Measurements from ENCODE around the gene PBX4.

Gene PBX4

DNA sequence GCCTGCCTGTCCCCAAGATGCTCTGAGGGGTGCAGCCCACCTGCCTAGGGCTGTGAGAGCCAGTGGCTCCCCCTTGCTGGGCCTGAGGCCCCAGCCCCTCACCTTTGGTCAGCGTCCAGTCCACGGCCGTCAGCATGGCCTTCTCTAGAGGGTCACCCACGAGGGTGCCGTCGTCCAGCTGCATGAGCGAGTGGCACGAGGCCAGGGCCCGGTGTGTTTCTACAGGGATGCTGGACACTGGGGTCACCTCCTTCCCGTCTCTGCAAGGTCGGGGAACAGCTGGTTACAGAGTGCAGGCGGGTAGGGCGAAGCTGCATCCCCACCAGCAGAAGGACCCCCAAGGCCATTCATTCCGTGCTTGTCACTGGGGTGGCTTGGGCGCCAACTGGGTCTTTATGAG lies 36.0 kb upstream of the PBX4 start:
- Mint-ChIP-seq H3K4me3 (no peak overlapping the region), H3K4me1 (ENCODE audit: low read depth) (peaks cover 4% of the 10 kb centered on the region), H3K27me3 (ENCODE audit: low read depth) (no peaks in the 10 kb centered on the region), H3K36me3 (ENCODE audit: low read depth) (peaks cover 42% of the 10 kb centered on the region), H3K9me3 (no peaks in the 10 kb centered on the region), H3K27ac (no peak overlapping the region)

DNA sequence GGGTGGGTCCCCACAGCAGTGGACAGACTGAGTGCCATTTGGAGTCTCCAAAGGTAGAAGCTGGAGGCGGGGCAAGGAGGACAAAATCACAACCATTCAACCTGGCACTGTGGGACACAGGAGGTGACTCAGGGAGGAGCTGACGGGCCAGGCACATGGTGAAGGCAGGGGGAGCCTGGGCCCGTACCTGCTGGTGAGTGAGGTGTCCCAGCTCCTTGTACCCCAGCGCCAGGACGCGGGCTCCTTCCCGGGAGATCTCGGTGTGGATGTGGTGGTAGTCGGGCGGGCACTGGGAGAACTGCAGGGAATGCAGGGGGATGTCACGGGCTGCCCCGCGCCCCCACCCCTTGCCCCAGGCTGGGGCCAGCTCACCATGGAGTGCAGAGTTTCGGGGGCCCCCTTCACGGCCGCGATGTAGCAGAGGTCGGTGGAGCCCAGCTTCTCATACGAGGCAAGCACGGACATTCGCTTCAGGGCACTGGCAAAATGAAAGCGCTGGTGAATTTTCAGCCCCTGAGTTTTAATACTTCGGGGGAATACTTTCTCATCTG lies 35.2 kb upstream of the PBX4 start:
- H3K36me3 Mint-ChIP-seq (ENCODE audit: low read depth) = peaks cover 45% of the 10 kb centered on the region
- no peak overlapping the region for H3K27ac Mint-ChIP-seq
- no peaks in the 10 kb centered on the region for H3K27me3 Mint-ChIP-seq (ENCODE audit: low read depth)
- peaks cover 4% of the 10 kb centered on the region for H3K4me1 Mint-ChIP-seq (ENCODE audit: low read depth)
- H3K9me3 Mint-ChIP-seq = no peaks in the 10 kb centered on the region
- no peak overlapping the region for H3K4me3 Mint-ChIP-seq

DNA sequence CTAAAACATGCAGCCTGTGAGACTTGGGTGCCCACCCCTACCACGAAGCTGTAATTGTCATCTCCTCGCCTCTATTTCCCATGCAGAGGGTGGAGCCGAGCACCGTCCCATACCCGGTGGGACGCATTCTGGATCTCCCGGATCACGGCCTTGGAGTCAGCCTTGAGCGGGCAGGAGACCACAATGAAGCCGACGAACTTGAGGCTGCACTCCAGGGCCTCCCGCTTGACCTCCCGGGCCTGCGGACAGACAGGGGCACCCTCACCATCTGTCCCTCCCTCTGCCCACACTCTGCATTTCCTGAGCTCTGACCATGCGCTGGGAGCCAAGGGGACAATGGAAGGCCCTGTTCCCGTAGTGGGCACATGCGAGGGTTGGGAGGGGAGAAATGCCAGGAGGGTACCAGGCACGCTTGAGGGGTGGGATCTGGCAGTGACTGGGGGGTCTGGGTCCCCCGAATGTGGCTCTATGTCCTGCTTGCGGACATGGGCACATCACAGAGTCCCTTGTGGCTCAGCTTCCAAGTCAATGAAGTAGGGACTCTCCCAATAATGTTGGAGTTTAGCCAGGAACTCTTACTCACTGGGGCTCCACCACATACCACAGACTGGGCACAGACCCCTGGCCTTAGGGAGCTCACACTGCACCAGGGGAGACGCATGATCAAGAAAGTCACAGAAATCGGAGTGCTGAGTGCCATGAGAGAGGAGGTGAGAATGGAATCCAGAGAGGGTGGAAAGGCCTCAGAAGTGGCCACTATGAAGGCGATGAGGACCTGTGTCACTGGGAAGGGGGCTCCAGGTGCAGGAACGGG lies 34.2 kb upstream of the PBX4 start:
- peaks cover 4% of the 10 kb centered on the region for H3K4me1 Mint-ChIP-seq (ENCODE audit: low read depth)
- no peaks in the 10 kb centered on the region for H3K9me3 Mint-ChIP-seq
- H3K27ac Mint-ChIP-seq = no peak overlapping the region
- H3K36me3 Mint-ChIP-seq (ENCODE audit: low read depth) = peaks cover 40% of the 10 kb centered on the region
- H3K4me3 Mint-ChIP-seq = no peak overlapping the region
- no peaks in the 10 kb centered on the region for H3K27me3 Mint-ChIP-seq (ENCODE audit: low read depth)

DNA sequence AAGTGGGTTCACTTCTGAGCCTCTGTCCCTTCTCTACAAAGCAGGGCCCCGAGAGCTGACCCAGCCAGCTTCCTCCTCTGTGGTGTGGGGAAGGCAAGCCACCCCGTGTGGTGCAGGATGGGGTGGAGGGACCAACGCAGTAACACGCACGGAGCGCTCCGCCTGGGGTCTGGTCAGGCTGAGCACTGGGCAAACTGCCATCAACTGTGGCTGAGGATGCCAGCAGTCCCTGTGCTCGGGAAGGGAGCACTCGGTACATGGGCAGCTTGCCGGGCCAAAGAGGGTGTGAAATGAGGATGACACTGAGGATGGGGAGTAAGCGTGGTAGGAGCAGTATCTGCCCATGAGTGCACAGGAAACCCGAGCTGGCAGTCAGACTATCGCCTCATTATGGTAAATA lies 32.6 kb upstream of the PBX4 start:
- peaks cover 34% of the 10 kb centered on the region for H3K36me3 Mint-ChIP-seq (ENCODE audit: low read depth)
- peaks cover 4% of the 10 kb centered on the region for H3K4me1 Mint-ChIP-seq (ENCODE audit: low read depth)
- H3K27ac Mint-ChIP-seq = no peak overlapping the region
- H3K27me3 Mint-ChIP-seq (ENCODE audit: low read depth) = no peaks in the 10 kb centered on the region
- H3K4me3 Mint-ChIP-seq = no peak overlapping the region
- no peaks in the 10 kb centered on the region for H3K9me3 Mint-ChIP-seq

DNA sequence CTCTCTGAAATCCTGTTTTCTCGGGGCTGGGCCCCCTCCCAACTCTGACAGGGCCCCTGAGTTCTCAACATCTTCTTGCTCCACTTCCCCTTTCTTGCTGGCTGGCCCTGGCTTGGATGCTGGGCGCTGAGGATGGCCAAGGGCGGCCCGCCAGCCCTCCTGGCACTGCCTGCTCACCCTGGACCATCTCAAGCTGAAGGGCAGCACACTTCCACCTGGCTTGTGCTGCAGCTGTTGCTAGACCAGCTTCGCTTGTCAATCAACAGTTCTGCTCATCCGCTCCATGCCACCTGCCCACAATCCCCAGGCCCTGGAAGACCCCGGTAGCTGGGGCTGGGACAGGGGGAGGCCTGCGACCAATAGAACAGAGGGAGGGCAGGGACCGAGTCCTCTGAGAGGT lies 31.8 kb upstream of the PBX4 start:
- Mint-ChIP-seq H3K36me3 (ENCODE audit: low read depth) (peaks cover 38% of the 10 kb centered on the region), H3K27me3 (ENCODE audit: low read depth) (no peaks in the 10 kb centered on the region), H3K4me3 (no peak overlapping the region), H3K4me1 (ENCODE audit: low read depth) (peaks cover 4% of the 10 kb centered on the region), H3K9me3 (no peaks in the 10 kb centered on the region), H3K27ac (no peak overlapping the region)

DNA sequence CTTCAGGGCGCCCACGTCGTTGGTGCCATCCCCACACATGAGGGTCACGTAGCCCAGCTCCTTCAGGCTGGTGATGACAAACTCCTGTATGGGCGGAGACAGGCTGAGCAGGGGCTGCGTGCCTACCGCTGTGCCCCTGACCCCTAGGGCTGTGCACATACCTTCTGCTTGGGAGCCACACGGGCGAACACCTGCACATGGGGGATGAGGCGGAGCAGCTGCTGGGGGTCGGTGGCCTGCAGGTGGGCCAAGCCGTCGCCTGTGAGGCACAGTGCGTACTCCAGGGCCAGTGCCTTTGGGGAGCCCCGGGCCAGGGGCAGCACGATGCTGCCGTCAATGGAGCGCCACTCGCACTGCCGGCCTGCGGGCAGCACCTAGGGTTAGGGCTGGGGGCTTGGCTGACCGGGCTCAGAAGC lies 31.1 kb upstream of the PBX4 start:
- Mint-ChIP-seq H3K36me3 (ENCODE audit: low read depth) (peaks cover 36% of the 10 kb centered on the region), H3K4me1 (ENCODE audit: low read depth) (peaks cover 4% of the 10 kb centered on the region), H3K9me3 (no peaks in the 10 kb centered on the region), H3K4me3 (no peak overlapping the region), H3K27me3 (ENCODE audit: low read depth) (no peaks in the 10 kb centered on the region), H3K27ac (no peak overlapping the region)

DNA sequence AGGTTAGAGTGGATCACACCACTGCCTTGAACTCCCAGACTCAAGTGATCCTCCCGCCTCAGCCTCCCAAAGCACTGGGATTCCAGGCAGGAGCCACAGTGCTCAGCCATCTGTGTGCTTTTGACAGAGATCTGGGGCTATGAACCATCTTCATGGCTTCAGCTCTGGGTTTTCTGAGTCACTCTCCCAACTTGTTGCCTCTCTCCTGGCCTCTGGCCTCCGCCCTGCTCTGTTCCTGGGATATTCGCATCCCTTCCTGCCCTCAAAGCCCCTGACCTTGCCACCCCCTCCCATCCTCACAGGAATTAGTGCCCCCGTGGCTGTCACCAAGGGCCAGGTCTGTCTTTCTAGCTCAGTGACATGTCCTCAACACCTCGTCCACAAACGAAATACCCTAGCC lies 30.7 kb upstream of the PBX4 start:
- Mint-ChIP-seq H3K4me3 (no peak overlapping the region), H3K4me1 (ENCODE audit: low read depth) (peaks cover 4% of the 10 kb centered on the region), H3K9me3 (no peaks in the 10 kb centered on the region), H3K36me3 (ENCODE audit: low read depth) (peaks cover 37% of the 10 kb centered on the region), H3K27me3 (ENCODE audit: low read depth) (no peaks in the 10 kb centered on the region), H3K27ac (no peak overlapping the region)

DNA sequence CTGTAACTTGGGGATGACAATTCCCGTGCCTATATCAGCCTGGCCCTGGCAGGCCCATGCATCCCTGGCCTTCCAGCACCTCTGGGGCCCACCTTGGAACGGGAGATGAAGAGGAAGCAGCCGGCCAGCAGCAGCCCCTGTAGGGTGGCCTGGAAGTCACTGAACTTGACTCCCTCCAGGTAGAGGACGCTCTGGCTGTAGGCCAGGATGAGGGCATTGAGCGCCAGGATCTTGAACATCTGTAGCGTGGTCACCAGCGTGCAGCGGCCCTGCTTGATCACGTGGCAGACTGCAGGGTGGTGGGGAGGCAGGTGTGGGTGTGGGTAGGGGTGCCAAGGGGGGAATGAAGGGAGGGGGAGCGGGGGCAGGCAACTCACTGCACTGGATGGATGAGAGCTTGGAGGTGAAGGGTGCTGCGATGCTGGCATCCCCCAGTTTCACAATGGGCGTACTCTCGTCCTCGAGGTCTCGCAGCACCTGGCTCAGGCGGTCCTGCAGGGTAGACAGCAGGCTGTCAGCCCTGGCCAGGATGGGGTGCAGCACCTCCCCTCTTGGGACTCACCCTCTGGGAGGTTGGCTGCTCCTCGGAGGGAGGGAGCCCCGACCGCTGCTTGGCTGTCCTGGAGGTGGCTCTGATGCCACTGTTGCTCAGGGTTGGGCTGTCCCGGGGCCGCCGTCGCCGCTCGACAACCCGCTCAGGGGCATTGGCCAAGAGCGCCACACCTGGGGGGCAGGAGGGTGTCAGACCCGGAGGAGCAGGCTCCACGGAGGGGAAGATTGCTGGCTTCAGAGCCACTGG lies 28.7 kb upstream of the PBX4 start:
- Mint-ChIP-seq H3K9me3 (no peaks in the 10 kb centered on the region), H3K27me3 (ENCODE audit: low read depth) (no peaks in the 10 kb centered on the region), H3K4me1 (ENCODE audit: low read depth) (peaks cover 6% of the 10 kb centered on the region), H3K27ac (no peak overlapping the region), H3K36me3 (ENCODE audit: low read depth) (peaks cover 32% of the 10 kb centered on the region), H3K4me3 (no peak overlapping the region)

DNA sequence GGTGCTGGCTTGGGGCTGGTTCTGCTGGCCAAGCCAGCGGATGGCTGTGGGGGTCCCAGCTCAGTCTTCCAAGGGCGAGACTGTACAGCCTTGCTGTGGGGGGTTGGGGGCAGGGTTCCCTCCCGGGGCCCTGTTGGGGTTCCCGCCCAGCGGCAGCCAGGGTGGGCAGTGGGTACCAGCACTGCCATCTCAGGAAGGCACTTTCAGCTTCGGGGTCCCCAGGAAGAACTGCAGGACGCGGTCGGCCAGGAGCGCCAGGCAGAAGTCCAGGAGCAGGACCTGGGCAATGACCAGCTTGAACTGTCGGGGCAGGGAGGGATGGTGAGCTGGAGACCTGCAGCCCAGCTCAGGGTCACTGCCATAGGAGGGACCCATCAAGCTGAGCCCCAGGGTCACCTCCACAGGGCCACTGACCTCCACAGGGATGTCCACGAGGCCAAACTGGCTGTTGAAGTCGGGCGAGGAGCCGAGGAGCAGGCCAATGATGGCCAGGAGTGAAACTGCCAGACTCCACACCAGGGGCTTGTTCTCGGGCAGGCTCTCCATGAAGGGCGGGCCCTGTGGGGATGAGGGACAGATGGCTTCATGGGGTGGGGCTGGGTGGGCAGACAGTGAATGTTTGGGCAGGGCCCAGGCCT lies 26.9 kb upstream of the PBX4 start:
- H3K27ac Mint-ChIP-seq = no peak overlapping the region

DNA sequence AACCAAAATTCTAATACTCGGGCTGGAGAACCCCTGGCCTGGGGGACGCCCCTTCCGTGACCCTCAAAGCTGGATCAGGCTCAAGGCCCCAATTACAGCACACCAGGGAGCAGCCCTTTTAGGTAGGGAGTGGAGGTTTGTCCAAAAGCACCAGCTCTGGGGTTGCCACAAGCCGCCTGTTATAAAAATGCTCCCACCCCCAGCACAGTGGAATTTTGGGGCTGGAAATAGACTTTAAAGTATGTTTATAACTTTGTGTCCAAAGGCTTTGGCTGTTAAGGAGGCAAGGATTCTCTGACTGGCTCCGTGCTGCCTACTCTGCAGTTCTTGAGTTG lies 25.5 kb upstream of the PBX4 start:
- Mint-ChIP-seq H3K36me3 (ENCODE audit: low read depth) (peaks cover 33% of the 10 kb centered on the region), H3K27ac (peak overlapping the region; percentile 92), H3K4me1 (ENCODE audit: low read depth) (peaks cover 15% of the 10 kb centered on the region), H3K9me3 (no peaks in the 10 kb centered on the region), H3K27me3 (ENCODE audit: low read depth) (no peaks in the 10 kb centered on the region), H3K4me3 (peak overlapping the region; percentile 99)

More for the DNA sequence above, 26.9 kb upstream of the PBX4 start:
- no peaks in the 10 kb centered on the region for H3K9me3 Mint-ChIP-seq
- no peaks in the 10 kb centered on the region for H3K27me3 Mint-ChIP-seq (ENCODE audit: low read depth)
- H3K4me3 Mint-ChIP-seq = no peak overlapping the region
- peaks cover 13% of the 10 kb centered on the region for H3K4me1 Mint-ChIP-seq (ENCODE audit: low read depth)
- H3K36me3 Mint-ChIP-seq (ENCODE audit: low read depth) = peaks cover 30% of the 10 kb centered on the region

DNA sequence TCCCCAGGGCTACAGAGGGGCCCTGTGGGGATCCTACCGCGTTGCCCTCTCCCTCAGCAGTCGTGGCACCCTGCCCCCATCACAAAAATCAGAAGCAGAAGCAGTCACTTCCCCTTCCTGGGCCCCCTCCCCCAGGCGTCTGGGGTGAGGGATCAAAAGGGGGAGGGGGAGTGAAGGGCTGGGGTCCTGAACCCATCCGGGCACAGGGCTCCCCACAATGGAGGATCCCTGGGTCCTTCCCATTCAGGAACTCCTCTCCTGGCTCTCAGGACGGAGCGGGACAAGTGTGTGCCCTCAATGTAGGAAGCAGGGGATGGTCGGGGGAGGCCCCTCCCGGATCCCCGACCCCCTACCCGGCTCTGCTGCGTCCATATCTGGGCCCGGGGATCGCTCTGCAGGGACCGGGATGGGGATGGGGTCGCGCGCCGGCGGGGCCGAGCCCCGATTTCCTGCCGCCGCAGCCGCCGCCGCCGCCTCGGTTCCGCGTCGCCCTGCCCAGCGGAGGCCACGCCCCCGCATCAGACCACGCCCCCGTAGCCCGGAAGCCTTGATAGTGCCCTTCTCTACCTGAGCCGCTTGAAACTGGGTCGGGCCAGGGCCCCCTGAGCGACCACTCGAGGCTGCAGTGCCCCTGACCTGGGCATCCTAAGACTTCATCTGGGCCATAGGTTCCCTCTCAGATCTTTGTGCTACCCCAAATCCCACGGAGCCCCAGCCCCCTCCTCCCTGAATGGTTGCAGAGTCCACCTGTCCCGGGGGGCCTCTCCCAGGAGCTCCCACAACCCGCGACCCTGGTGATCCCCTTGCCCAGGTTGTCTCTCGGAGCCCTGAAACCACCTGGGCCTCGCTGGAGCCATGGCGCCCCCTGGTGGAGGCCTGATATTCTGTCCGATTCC lies 24.9 kb upstream of the PBX4 start, which contains the start of gene GMIP:
Gene GMIP, minus strand, starts transcription at position 500 of the 896 bp plus-strand sequence. Its CDS starts 128 bp downstream, at position 372.
- peaks cover 34% of the 10 kb centered on the region for H3K36me3 Mint-ChIP-seq (ENCODE audit: low read depth)
- peak within 1 kb of the TSS; percentile 92 for H3K27ac Mint-ChIP-seq
- no peaks in the 10 kb centered on the region for H3K9me3 Mint-ChIP-seq
- H3K4me3 Mint-ChIP-seq = peak within 1 kb of the TSS; percentile 99
- H3K4me1 Mint-ChIP-seq (ENCODE audit: low read depth) = peaks cover 15% of the 10 kb centered on the region
- no peaks in the 10 kb centered on the region for H3K27me3 Mint-ChIP-seq (ENCODE audit: low read depth)

DNA sequence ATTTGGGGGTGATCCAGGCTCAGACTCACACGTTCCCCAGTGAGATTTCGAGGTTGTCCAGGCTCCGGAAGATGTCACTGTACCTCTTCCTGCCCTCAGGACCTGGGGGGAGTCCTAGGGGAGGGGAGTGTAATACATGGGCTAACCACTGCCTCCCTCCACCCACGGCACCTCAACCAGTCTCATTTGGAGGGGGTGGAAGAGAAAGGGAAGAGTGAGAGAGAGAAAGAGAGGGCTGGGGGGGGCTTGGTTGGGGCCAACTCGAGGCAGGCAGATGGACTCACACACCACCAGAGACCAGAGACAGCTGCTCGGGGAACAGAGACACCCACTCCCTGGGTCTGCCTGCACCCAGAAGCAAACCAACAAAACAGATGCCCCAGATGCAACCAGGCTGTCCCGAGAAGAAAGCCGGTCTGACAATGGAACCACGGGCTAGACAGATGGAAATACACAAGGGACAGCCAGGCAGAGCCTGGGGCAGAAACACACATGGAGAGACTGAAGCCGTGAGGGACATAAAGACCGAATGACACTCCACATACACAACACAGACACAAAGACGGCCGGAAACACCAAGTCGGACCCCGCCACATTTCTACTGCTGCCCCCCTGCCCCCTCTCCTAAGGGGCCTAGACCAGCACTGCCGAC lies 24.1 kb upstream of the PBX4 start:
- peak overlapping the region; percentile 99 for H3K4me3 Mint-ChIP-seq
- H3K9me3 Mint-ChIP-seq = no peaks in the 10 kb centered on the region
- peak overlapping the region; percentile 92 for H3K27ac Mint-ChIP-seq
- H3K4me1 Mint-ChIP-seq (ENCODE audit: low read depth) = peaks cover 15% of the 10 kb centered on the region
- H3K36me3 Mint-ChIP-seq (ENCODE audit: low read depth) = peaks cover 34% of the 10 kb centered on the region
- no peaks in the 10 kb centered on the region for H3K27me3 Mint-ChIP-seq (ENCODE audit: low read depth)

DNA sequence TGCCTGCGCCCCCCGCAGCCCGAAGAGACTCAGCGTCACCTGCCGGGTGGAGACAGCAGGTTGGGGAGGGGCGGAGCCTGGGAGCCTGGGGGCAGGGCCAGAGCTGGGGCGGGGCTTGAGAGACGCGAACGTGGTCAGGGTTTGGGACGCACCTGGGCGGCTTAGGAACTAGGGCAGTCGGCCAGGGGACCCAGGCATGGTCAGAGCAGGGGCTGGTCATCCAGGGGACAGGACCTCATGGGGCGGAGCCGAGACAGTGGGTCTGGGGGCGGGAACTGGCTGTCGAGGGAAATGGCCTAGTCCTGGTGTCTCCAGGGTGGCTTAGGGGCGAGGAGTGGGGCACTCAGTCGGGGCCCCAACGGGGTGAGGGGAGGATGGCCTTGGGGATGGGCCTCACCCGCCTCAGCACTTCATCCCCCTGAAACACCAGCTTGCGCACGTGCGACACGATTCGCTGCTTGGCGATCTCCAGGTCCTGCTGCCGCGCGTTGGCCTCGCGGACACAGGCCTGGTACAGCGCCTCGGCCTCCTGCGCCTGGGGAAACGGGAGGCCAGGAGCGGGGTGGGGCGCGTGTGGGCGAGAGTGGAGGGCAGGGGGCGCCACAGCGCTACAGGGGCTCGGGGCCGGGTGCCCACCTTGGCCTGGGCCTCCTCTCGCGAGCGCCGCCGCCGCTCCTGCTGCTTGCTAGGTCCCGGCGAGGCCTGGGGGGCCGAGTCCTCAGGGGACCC lies 19.2 kb upstream of the PBX4 start:
- Mint-ChIP-seq H3K36me3 (ENCODE audit: low read depth) (peaks cover 54% of the 10 kb centered on the region), H3K27ac (no peak overlapping the region), H3K4me1 (ENCODE audit: low read depth) (peaks cover 27% of the 10 kb centered on the region), H3K27me3 (ENCODE audit: low read depth) (no peaks in the 10 kb centered on the region), H3K4me3 (no peak overlapping the region), H3K9me3 (no peaks in the 10 kb centered on the region)
